GM10847 (cell line): ENCODE data around the gene MX1.
A peak's percentile ranks its signal among the peaks of the same experiment; 100 is the strongest.

Source experiments
- POLR2A ChIP-seq: IDR thresholded peaks from 2 replicates; pipeline ENCODE4 v1.6.1; 2011; ENCODE audit not compliant: insufficient read length; ENCODE audit errors: extremely low read depth

MX1 gene

GRCh38 chr21:41442481-41443186 is 16.6 kb downstream of the MX1 start:
- no peak for TF ChIP-seq POLR2A

- no peak for TF ChIP-seq POLR2A
These were observed 17.5 kb downstream of the MX1 start for GRCh38 chr21:41443562-41443961.

- TF ChIP-seq POLR2A = peak; percentile 13
These were observed 18.8 kb downstream of the MX1 start for GRCh38 chr21:41444703-41445464.

DNA sequence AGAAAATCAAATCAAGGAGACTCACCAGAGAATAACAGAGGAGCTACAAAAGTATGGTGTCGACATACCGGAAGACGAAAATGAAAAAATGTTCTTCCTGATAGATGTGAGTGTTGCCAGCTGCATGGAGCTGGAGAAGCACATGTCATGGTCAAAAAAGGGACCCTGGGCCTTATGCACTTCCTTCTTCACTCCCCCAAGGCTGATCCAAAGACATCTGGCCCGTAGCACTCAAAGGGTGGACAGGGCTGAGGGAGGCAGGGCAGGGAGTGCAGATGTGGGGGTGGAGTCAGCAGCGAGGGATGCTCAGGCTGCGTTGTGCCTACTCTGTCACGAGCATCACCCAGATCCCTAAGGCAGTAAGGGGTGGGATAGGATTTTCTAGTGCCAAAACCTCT is 19.4 kb downstream of the MX1 start:
- TF ChIP-seq POLR2A = no peak

DNA sequence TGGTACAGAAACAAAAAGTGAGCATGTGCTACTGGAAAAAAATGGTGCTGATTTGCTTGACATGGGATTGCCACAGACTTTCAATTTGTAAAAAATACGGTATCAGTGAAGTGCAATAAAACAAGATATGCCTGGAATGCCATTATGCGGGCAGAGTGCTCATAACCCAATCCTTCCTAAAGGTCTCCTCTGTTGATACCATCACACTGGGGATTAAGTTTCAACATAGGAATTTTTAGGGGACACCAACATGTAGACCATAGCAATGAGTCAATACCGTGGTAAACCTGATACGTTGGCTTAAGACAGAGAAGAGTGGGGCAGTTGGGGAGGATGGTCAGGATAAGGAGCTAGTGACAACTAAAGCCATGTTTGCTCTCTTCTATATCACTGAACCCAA is 20.5 kb downstream of the MX1 start:
- TF ChIP-seq POLR2A = no peak

GRCh38 chr21:41447356-41447755 is 21.3 kb downstream of the MX1 start:
- TF ChIP-seq POLR2A = no peak

DNA sequence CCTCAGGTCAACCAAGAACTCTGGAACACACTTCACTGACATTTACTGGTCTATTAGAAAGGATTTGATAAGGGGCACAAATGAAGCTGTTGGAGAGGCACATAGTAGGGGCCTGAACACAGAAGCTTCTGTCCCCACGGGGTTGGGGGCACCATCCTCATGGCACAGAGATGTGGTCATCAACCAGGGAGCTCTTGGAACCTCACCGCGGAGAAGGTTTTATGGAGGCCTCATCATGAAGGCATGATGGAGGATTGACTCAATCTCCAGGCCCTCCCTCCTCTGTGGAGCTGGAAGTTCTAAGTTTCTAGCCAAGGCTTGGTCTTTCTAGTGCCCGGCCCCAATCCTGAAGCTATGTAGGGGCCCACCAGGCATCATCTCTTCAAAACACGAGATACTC is 23.6 kb downstream of the MX1 start:
- no peak for TF ChIP-seq POLR2A

- no peak for TF ChIP-seq POLR2A
These were observed 26.0 kb downstream of the MX1 start for GRCh38 chr21:41451753-41452676.

GRCh38 chr21:41453198-41453597 is 27.2 kb downstream of the MX1 start:
- TF ChIP-seq POLR2A = no peak

- no peak for TF ChIP-seq POLR2A
These were observed 27.7 kb downstream of the MX1 start for GRCh38 chr21:41453761-41454160.

GRCh38 chr21:41458121-41458520 is 32.1 kb downstream of the MX1 start:
- no peak for TF ChIP-seq POLR2A

DNA sequence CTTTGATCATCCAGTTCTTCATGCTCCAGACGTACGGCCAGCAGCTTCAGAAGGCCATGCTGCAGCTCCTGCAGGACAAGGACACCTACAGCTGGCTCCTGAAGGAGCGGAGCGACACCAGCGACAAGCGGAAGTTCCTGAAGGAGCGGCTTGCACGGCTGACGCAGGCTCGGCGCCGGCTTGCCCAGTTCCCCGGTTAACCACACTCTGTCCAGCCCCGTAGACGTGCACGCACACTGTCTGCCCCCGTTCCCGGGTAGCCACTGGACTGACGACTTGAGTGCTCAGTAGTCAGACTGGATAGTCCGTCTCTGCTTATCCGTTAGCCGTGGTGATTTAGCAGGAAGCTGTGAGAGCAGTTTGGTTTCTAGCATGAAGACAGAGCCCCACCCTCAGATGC is 32.5 kb downstream of the MX1 start:
- TF ChIP-seq POLR2A = no peak

DNA sequence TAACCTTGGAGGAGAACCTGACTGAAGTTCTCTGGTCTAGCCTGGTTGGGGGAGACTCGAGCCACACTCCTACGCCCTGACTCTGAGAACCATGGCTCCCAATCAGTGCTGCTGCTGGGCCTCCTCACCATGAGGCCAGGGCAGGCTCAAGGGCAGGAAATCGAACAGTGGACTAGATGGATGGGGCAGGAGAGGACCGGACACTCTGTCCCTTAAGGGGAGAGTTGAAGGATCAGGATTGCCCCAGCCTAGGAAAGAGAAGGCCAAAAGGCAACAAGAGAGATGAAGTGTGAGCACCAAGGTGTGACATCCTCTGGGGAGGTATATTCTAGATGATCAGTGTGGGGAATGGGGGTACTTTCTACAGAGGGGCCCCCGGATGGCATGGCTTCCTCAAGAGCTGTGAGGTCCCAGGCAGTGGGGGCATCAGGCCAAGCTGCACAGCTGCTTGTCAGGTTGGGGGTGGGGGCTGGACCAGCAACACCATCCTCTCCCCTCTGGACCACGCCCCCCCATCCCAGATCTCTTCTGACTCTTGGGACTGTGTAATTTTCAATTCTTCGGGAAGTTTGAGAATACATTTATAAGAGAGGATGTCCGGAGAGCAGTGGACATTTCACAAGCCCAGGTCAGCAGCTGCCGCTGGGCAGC is 34.0 kb downstream of the MX1 start:
- no peak for TF ChIP-seq POLR2A

- TF ChIP-seq POLR2A = no peak
These were observed 34.8 kb downstream of the MX1 start for GRCh38 chr21:41460578-41461527.
